B cell (primary cell): Measurements from ENCODE around the gene ANKRD9. TPM values are rescaled to one million over a fixed set of nuclear protein-coding genes. Genes with fewer than 3 reads are reported as not detected.

ENCODE experiments used
- ATAC-seq: fragments of 200-7000 bp; cut with Tn5 transposase; one replicate; pipeline ENCODE4 v1.10.0; 2021; ENCODE audit warnings: low read depth, mild to moderate bottlenecking, moderate number of reproducible peaks, moderate library complexity
- CTCF ChIA-PET: fragments of 350-600 bp; sonication (Branson Sonifier 250); formaldehyde crosslinking; loops from one replicate; lab custom pipeline; 2021; ENCODE audit warnings: antibody characterized with exemption, inconsistent platforms; lab: Charles Lee
- POLR2A ChIA-PET: fragments of 350-600 bp; sonication (Branson Sonifier 250); formaldehyde crosslinking; loops from one replicate; lab custom pipeline; 2021; ENCODE audit warnings: antibody characterized with exemption; lab: Charles Lee
- DNase-seq: peaks from one replicate; pipeline ENCODE4 v3.0.0; 2013
- H2AFZ ChIP-seq: 2 replicates; pipeline ENCODE4 v1.6.1; 2012; ENCODE audit warnings: mild to moderate bottlenecking, low read depth, low read length; ENCODE audit not compliant: insufficient read depth, poor library complexity, severe bottlenecking
- H3K27ac ChIP-seq, 2 donors: 1 replicate in 1 of 2; 2 replicates in 1 of 2; pipeline ENCODE4 v1.5.1; 2012 to 2013; ENCODE audit warnings: low read length in 2 of 2, mild to moderate bottlenecking in 2 of 2, moderate library complexity in 1 of 2
- H3K27me3 ChIP-seq, 4 experiments: fragments of 200-600 bp in 1 of 4; sonication (generic) in 1 of 4; replicated peaks in 1 of 4; 1 replicate in 2 of 4; 2 replicates in 2 of 4; pipeline versions ENCODE4 v1.6.1 to v1.7.0; 2013 to 2016; ENCODE audit warnings: low read length in 3 of 4, mild to moderate bottlenecking in 2 of 4, mixed read lengths in 1 of 4, moderate library complexity in 1 of 4; ENCODE audit not compliant: insufficient read depth in 4 of 4, control insufficient read depth in 3 of 4; ENCODE audit errors: control extremely low read depth in 1 of 4
- H3K36me3 ChIP-seq, 2 experiments: replicated peaks in 1 of 2; 1 replicate in 1 of 2; 2 replicates in 1 of 2; pipeline versions ENCODE4 v1.6.1 to v1.7.1; 2013; ENCODE audit warnings: low read length in 1 of 2; ENCODE audit not compliant: insufficient read depth in 2 of 2, control insufficient read depth in 1 of 2; ENCODE audit errors: control extremely low read depth in 1 of 2, extremely low read depth in 1 of 2
- H3K4me1 ChIP-seq, 2 donors: fragments of 200-600 bp in 1 of 2; sonication (generic) in 1 of 2; 1 replicate in 1 of 2; 2 replicates in 1 of 2; pipeline versions ENCODE4 v1.5.1 to v1.6.1; 2013 to 2017; ENCODE audit warnings: low read length in 2 of 2; ENCODE audit not compliant: control insufficient read depth in 2 of 2, insufficient read depth in 2 of 2
- H3K4me2 ChIP-seq: replicated peaks from 2 replicates; pipeline ENCODE3; 2012; ENCODE audit warnings: mild to moderate bottlenecking, low read depth, low read length; ENCODE audit not compliant: poor library complexity, severe bottlenecking
- H3K4me3 ChIP-seq, 5 experiments: fragments of 200-600 bp in 1 of 5; sonication (generic) in 1 of 5; 1 replicate in 3 of 5; 2 replicates in 2 of 5; pipeline versions ENCODE4 v1.5.1 to v1.7.0; 2011 to 2016; ENCODE audit warnings: low read length in 4 of 5, mild to moderate bottlenecking in 4 of 5, low read depth in 2 of 5, control low read depth in 1 of 5, moderate library complexity in 1 of 5; ENCODE audit not compliant: insufficient read depth in 1 of 5; ENCODE audit errors: control extremely low read depth in 1 of 5, extremely low read depth in 1 of 5
- H3K79me2 ChIP-seq: fragments of 200-600 bp; sonication (generic); one replicate; pipeline ENCODE4 v1.6.0; 2016; ENCODE audit warnings: low read length; ENCODE audit not compliant: control insufficient read depth, insufficient read depth
- H3K9ac ChIP-seq: fragments of 200-600 bp; sonication (generic); 2 replicates; pipeline ENCODE4 v1.6.1; 2017; ENCODE audit warnings: mild to moderate bottlenecking, low read length, moderate library complexity
- H3K9me3 ChIP-seq, 3 donors: one replicate each; pipeline versions ENCODE4 v1.6.1 to v1.7.1; 2013; ENCODE audit warnings: low read length in 2 of 3; ENCODE audit not compliant: control insufficient read depth in 2 of 3, insufficient read depth in 1 of 3; ENCODE audit errors: control extremely low read depth in 1 of 3
- H4K20me1 ChIP-seq: 2 replicates; pipeline ENCODE4 v1.6.0; 2012; ENCODE audit warnings: mild to moderate bottlenecking, low read length; ENCODE audit not compliant: insufficient read depth, control insufficient read depth, poor library complexity, severe bottlenecking
- H3K27ac Mint-ChIP-seq: one replicate; pipeline ENCODE4 v1.8.0; 2021; ENCODE audit warnings: mixed read lengths
- H3K27me3 Mint-ChIP-seq: one replicate; pipeline ENCODE4 v1.8.0; 2021; ENCODE audit warnings: mixed read lengths
- H3K4me1 Mint-ChIP-seq: one replicate; pipeline ENCODE4 v1.8.0; 2021; ENCODE audit warnings: mixed read lengths
- H3K4me3 Mint-ChIP-seq: one replicate; pipeline ENCODE4 v1.8.0; 2021; ENCODE audit warnings: mixed read lengths
- H3K9me3 Mint-ChIP-seq: one replicate; pipeline ENCODE4 v1.8.0; 2022; ENCODE audit warnings: mixed read lengths; ENCODE audit not compliant: insufficient read depth
- EZH2 ChIP-seq: IDR thresholded peaks from 2 replicates; pipeline ENCODE4 v1.6.1; 2012; ENCODE audit warnings: borderline replicate concordance, low read depth, mild to moderate bottlenecking, moderate library complexity, low read length; ENCODE audit not compliant: insufficient read depth, poor library complexity, severe bottlenecking
- WGBS: methylation state at CpG from one replicate; pipeline ENCODE4 v1.1.5; 2013; ENCODE audit warnings: missing lambda C conversion rate; ENCODE audit not compliant: insufficient coverage; 5-methylcytosine and 5-hydroxymethylcytosine counted together
- intact Hi-C: fragments of 100-400 bp; cut with micrococcal nuclease; formaldehyde crosslinking; loops from one replicate; pipeline ENCODE4 v1.10.0; 2022
- polyA plus RNA-seq: library from polyadenylated mRNA; depleted of rRNA; stranded (reverse); fragments of >200 nt; gene quantifications from 2 replicates; pipeline ENCODE4 v1.2.3, GENCODE V29; 2012
- total RNA-seq, 2 donors: library from RNA; stranded (reverse); fragments of 120-200 nt in 1 of 2; gene quantifications; 1 replicate in 1 of 2; 2 replicates in 1 of 2; pipeline versions ENCODE4 v1.2.3 to v1.2.4, GENCODE V29; 2013 to 2022
- TF ChIP-seq, protein P1 (sequence below): fragments of 200-600 bp; IDR thresholded peaks from one replicate; pipeline ENCODE4 v1.8.0; 2022; ENCODE audit warnings: antibody characterized with exemption, mild to moderate bottlenecking

The ANKRD9 gene
- total and polyA plus RNA-seq, 2 donors (not counting 1 experiment from before 2014, with no cell fraction given), result 1.4 to 1.5 TPM

DNA sequence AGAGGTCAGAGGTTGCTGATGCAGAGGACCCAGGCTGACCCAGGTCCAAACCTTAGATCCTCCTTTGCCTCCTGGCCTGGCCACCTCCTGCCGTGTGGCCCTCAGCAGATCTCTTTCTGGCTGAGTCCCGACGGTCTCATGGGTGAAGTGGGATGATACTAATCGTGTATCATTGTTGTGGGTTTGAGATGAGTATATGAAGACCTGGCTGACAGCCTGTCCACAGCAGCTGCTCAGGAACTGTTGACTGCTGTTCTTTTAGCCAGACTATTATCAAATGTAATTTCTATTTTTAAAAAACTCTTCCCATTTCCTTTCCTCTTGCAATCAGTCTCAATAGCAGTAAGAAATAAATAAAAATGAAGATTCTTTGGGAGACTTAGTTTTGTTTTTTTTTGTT is 45.6 kb downstream of the ANKRD9 start:
- Histone ChIP-seq H3K4me2 (no peak overlapping the region), H3K79me2 (no peaks in the 10 kb centered on the region), H3K27me3 (no peaks in the 10 kb centered on the region), H3K4me1 (no peaks in the 10 kb centered on the region), H3K9ac (no peak overlapping the region), H3K4me3 (no peak overlapping the region), H3K9me3 (peaks cover 0 to 3% (median 0%) of the 10 kb centered on the region in 3 donors), H2AFZ (no peak overlapping the region), H3K27ac (no peak overlapping the region), H3K36me3 (peaks cover 0 to 4% of the 10 kb centered on the region in 2 experiments), H4K20me1 (no peaks in the 10 kb centered on the region)
- no peaks in the 10 kb centered on the region for H3K4me1 Mint-ChIP-seq
- no peak for TF ChIP-seq EZH2
- TF ChIP-seq, protein P1, sequence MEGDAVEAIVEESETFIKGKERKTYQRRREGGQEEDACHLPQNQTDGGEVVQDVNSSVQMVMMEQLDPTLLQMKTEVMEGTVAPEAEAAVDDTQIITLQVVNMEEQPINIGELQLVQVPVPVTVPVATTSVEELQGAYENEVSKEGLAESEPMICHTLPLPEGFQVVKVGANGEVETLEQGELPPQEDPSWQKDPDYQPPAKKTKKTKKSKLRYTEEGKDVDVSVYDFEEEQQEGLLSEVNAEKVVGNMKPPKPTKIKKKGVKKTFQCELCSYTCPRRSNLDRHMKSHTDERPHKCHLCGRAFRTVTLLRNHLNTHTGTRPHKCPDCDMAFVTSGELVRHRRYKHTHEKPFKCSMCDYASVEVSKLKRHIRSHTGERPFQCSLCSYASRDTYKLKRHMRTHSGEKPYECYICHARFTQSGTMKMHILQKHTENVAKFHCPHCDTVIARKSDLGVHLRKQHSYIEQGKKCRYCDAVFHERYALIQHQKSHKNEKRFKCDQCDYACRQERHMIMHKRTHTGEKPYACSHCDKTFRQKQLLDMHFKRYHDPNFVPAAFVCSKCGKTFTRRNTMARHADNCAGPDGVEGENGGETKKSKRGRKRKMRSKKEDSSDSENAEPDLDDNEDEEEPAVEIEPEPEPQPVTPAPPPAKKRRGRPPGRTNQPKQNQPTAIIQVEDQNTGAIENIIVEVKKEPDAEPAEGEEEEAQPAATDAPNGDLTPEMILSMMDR, result no peak
- H3K4me3 Mint-ChIP-seq, result no peak overlapping the region
- ChIA-PET POLR2A (no interaction called here), CTCF (interaction anchor here (1.1 kb wide), 1 partner anchor 12 kb away, joined by 3 read pairs; no protein-coding TSS in a partner anchor)
- no peaks in the 10 kb centered on the region for H3K27me3 Mint-ChIP-seq
- no peaks in the 10 kb centered on the region for H3K9me3 Mint-ChIP-seq
- H3K27ac Mint-ChIP-seq, result no peak overlapping the region
- DNase-seq (no peak), ATAC-seq (no peak)
- intact Hi-C loops, result no loop called here
- WGBS, result 100% methylated on average over 1 of the region's 4 CpGs

DNA sequence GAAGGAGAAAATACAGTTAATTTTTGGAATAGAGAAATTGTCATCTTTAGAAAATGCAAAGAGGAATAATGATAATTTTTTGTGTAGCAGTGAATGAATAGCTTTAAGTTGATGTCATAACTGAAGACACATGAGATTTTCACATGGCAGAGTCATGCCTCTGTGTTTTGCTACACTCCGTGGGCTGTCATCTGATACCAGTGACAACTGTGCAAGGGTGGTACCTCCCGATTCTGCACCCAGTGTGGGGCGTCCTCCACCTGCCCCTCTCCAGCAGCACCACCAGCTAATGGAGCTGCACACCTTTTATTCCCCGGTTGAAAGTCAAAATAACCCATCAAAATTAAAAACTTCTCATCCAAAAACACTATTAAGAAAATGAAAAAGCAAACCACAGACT is 47.2 kb downstream of the ANKRD9 start:
- H3K4me1 Mint-ChIP-seq, result no peaks in the 10 kb centered on the region
- Histone ChIP-seq H3K27ac (no peak overlapping the region), H3K4me3 (no peak overlapping the region), H3K79me2 (no peaks in the 10 kb centered on the region), H3K4me1 (no peaks in the 10 kb centered on the region), H3K36me3 (peaks cover 0 to 4% of the 10 kb centered on the region in 2 experiments), H4K20me1 (no peaks in the 10 kb centered on the region), H3K4me2 (no peak overlapping the region), H3K9ac (no peak overlapping the region), H3K27me3 (no peaks in the 10 kb centered on the region), H3K9me3 (no peaks in the 10 kb centered on the region), H2AFZ (no peak overlapping the region)
- H3K27ac Mint-ChIP-seq, result no peak overlapping the region
- intact Hi-C loops, result no loop called here
- no peak for TF ChIP-seq EZH2
- TF ChIP-seq, protein P1, result no peak
- H3K9me3 Mint-ChIP-seq, result no peaks in the 10 kb centered on the region
- H3K27me3 Mint-ChIP-seq, result no peaks in the 10 kb centered on the region
- ChIA-PET CTCF (no interaction called here), POLR2A (no interaction called here)
- DNase-seq (no peak), ATAC-seq (no peak)
- no peak overlapping the region for H3K4me3 Mint-ChIP-seq
- 97% methylated on average over 3 of the region's 4 CpGs for WGBS
